HFFc6 (cell line): Measurements from ENCODE around the gene PAX4. TPM values are rescaled to one million over a fixed set of nuclear protein-coding genes. Genes with fewer than 3 reads are reported as not detected.
A peak's percentile ranks its signal among the peaks of the same experiment; 100 is the strongest.

ENCODE experiments used
- DNase-seq: peaks from one replicate; pipeline ENCODE4 v3.0.0-alpha.2; 2018
- H3K27ac Mint-ChIP-seq: 2 replicates; pipeline ENCODE4 v1.8.0; 2020; ENCODE audit warnings: mild to moderate bottlenecking, mixed read lengths
- H3K27me3 Mint-ChIP-seq: 2 replicates; pipeline ENCODE4 v1.8.0; 2021; ENCODE audit warnings: mild to moderate bottlenecking, moderate library complexity, mixed read lengths; ENCODE audit not compliant: insufficient read depth
- H3K36me3 Mint-ChIP-seq: 2 replicates; pipeline ENCODE4 v1.8.0; 2021; ENCODE audit warnings: low read depth, mixed read lengths
- H3K4me1 Mint-ChIP-seq: 2 replicates; pipeline ENCODE4 v1.8.0; 2020; ENCODE audit warnings: low read depth, mixed read lengths
- H3K4me3 Mint-ChIP-seq: 2 replicates; pipeline ENCODE4 v1.8.0; 2020; ENCODE audit warnings: mild to moderate bottlenecking, moderate library complexity, mixed read lengths
- H3K9me3 Mint-ChIP-seq: 2 replicates; pipeline ENCODE4 v1.8.0; 2020; ENCODE audit warnings: mild to moderate bottlenecking, mixed read lengths
- total RNA-seq, 6 experiments: library from RNA; stranded (reverse); fragmentation: NEBNext Ultra II Directional; extraction: Animal tissue kit (Norgen Biotek cat#: 25700); gene quantifications; 2 replicates in 1 of 6; 3 replicates in 5 of 6; pipeline ENCODE4 v1.2.3, GENCODE V29; 2021
- TF ChIP-seq, protein P1 (sequence below): fragments of 200-600 bp; sonication (generic); IDR thresholded peaks from 2 replicates; pipeline ENCODE4 v1.5.0; 2021; ENCODE audit warnings: antibody characterized with exemption, mild to moderate bottlenecking

PAX4 gene
- total RNA-seq, 6 experiments from 2014 or later = not detected

DNA sequence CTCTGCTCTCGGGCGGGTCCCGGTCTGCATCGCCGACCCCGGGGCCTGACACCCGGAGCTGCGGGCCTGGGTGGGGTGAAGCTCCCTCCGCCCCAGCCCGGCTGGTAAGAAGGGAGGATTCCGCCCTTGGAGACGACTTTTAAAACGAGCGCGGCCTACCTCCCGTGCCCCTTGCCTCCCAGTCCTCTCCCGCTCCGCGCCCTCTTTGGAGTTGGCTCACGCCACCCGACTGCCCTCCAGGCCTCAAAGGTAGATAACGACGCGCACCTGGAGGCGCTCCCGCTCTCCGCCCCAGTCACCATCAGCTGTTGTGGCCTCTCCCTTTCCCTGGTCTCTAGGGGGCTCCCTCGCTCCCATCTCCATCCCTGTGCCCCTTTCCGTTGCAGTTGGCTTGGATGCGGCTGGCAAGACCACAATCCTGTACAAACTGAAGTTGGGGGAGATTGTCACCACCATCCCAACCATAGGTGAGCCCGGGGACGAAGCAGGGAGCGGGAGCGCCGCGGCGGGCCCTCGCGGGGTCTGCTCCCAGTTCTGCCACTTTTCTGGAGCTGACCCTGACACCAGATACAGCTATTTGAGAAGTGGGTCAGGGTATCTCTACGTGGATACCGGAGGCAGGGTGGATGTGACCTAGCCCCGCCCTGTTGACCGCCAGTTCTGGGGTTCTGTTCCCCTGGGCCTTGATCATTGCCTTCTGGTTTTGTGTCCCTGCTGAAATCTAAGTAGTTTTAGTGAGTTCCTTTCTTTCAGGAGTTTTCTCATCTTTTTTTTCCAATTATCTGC lies 29.1 kb downstream of the PAX4 start:
- Mint-ChIP-seq H3K27me3 (peaks cover 3% of the 10 kb centered on the region), H3K36me3 (peaks cover 7% of the 10 kb centered on the region; the same call in 1 of the 2 replicates), H3K4me3 (peak overlapping the region; percentile 95), H3K27ac (peak overlapping the region; percentile 87), H3K4me1 (peaks cover 36% of the 10 kb centered on the region), H3K9me3 (no peaks in the 10 kb centered on the region)
- TF ChIP-seq, protein P1, sequence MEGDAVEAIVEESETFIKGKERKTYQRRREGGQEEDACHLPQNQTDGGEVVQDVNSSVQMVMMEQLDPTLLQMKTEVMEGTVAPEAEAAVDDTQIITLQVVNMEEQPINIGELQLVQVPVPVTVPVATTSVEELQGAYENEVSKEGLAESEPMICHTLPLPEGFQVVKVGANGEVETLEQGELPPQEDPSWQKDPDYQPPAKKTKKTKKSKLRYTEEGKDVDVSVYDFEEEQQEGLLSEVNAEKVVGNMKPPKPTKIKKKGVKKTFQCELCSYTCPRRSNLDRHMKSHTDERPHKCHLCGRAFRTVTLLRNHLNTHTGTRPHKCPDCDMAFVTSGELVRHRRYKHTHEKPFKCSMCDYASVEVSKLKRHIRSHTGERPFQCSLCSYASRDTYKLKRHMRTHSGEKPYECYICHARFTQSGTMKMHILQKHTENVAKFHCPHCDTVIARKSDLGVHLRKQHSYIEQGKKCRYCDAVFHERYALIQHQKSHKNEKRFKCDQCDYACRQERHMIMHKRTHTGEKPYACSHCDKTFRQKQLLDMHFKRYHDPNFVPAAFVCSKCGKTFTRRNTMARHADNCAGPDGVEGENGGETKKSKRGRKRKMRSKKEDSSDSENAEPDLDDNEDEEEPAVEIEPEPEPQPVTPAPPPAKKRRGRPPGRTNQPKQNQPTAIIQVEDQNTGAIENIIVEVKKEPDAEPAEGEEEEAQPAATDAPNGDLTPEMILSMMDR = peak; percentile 74
- peak; percentile 20 for DNase-seq

DNA sequence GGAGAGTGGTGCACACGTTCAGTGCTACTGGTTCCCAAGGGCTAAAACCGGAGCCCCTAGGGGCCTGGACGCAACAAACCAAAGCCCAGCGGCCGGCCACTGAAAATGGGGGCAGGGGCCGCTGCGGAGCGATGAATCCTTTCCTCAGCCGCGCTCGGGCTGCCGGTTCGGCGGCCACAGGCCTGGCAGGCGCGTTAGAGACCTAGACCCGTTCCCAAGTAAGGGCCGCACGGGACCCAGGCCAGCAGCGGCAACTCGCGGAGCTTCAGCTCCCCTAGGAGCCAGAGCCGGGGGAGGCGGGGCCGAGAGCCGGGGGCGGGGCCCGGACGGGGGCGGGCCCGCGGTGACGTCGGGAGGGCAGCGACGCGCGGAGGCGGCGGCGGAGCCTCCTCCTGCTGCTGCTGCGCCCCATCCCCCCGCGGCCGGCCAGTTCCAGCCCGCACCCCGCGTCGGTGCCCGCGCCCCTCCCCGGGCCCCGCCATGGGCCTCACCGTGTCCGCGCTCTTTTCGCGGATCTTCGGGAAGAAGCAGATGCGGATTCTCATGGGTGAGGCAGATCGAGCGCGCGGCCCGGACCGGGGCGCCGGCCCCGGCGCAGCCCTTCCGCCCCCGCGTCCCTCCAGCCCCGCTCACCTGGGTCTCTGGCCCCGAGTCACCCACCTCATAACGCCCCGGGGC lies 29.8 kb downstream of the PAX4 start, which contains the start of gene ARF5:
Gene ARF5, plus strand, starts transcription at position 393 of the 678 bp plus-strand sequence. Its CDS starts 88 bp downstream, at position 481.
- H3K4me1 Mint-ChIP-seq = peaks cover 44% of the 10 kb centered on the region
- peaks cover 8% of the 10 kb centered on the region; the same call in 1 of the 2 replicates for H3K36me3 Mint-ChIP-seq
- H3K9me3 Mint-ChIP-seq = no peaks in the 10 kb centered on the region
- TF ChIP-seq, protein P1 = no peak
- peak within 1 kb of the TSS; percentile 95 for H3K4me3 Mint-ChIP-seq
- peak; percentile 52 for DNase-seq
- peak within 1 kb of the TSS; percentile 87 for H3K27ac Mint-ChIP-seq
- peaks cover 3% of the 10 kb centered on the region for H3K27me3 Mint-ChIP-seq

DNA sequence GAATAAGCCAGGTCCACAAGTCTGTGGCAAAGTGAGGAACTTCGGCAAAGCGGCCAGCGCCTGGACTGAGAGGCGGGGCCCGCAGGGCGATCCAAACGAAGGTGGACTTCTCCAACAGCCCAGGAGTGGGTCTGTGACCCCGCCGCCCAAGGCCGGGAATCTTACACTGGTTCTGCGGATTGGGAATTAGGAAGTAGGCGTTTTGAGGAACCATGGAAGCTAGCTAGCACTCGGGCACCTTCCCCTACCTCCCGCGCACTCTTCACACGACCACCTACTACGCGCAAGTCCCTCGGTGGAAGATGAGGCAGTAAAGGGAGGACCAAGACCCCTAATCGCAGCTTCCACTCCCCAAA lies 30.3 kb downstream of the PAX4 start:
- Mint-ChIP-seq H3K4me1 (peaks cover 49% of the 10 kb centered on the region), H3K27ac (no peak overlapping the region), H3K4me3 (peak overlapping the region; percentile 73), H3K9me3 (no peaks in the 10 kb centered on the region), H3K27me3 (peaks cover 3% of the 10 kb centered on the region), H3K36me3 (peaks cover 13% of the 10 kb centered on the region; the same call in 1 of the 2 replicates)
- no peak for DNase-seq
- TF ChIP-seq, protein P1 = no peak

DNA sequence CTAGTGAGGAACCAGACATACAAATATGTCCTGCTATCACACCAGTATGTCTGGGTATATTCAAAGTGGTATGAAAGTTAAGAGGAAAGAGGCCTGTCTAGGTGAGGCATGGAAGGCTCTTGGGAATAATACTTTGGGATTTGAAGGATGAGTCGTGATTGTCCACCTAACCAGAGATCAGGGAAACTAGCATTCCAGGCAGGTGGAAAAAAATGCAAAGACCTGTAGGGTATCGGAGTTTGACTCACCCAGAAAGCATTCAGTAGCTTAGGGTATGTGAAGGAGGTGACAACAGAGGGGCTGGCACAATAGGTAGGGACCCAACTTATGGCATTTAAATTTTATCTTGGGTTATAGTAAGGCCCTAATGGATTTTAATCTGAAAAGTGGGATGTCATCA lies 31.6 kb downstream of the PAX4 start:
- Mint-ChIP-seq H3K27me3 (peaks cover 3% of the 10 kb centered on the region), H3K9me3 (no peaks in the 10 kb centered on the region), H3K27ac (no peak overlapping the region), H3K4me3 (no peak overlapping the region), H3K4me1 (peaks cover 61% of the 10 kb centered on the region), H3K36me3 (peaks cover 14% of the 10 kb centered on the region; the same call in 1 of the 2 replicates)
- DNase-seq = no peak
- TF ChIP-seq, protein P1 = no peak

DNA sequence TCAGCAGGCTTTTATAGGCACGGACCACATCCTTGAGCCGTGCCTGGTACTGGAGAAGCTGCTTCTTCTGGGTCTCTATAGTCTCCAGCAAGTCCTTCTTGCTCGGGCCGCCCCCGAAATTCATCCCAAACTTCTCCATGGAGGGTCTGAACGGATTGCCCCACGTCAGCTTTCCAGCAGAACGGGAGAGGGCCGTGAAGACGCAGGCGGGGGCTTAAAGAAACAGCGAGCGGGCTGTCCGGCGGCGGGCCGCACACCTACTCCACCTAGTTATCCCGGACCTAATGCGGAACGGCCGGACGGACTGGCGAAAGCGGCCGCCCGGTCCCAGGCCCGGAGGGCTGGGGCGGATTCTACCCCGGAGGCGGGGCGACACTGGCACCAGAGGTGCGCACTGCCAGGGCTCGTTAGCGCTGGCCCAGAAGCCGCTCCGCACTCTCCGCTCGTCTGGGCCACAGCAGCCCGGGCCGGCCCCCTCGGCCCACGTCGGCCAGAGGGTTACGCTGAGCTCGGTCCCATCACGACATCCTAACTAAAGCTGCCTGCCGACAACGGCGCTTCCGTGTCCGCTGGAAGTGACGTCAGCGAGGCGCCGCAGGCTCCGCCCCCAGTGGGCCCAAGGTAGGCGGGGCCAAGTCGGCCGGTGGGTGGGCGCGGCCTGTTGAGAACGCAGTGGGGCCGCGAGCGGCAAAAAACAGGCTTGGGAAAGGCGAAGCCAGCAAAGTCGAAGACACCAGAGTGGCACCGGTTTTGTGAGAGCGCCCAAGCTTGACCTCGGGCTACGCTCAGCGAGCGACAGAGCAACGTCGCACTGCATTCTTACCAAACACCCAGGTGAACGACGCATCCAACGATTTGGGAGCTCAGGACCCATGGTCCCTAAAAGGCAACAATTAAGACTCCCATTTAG lies 32.6 kb downstream of the PAX4 start, which contains the start of gene GCC1:
Gene GCC1, minus strand, starts transcription at position 553 of the 910 bp plus-strand sequence. Its CDS starts 414 bp downstream, at position 139.
- H3K27me3 Mint-ChIP-seq = peaks cover 3% of the 10 kb centered on the region
- H3K4me1 Mint-ChIP-seq = peaks cover 70% of the 10 kb centered on the region
- H3K9me3 Mint-ChIP-seq = no peaks in the 10 kb centered on the region
- H3K4me3 Mint-ChIP-seq = peak within 1 kb of the TSS; percentile 97
- H3K27ac Mint-ChIP-seq = peak within 1 kb of the TSS; percentile 87
- H3K36me3 Mint-ChIP-seq = peaks cover 14% of the 10 kb centered on the region; the same call in 1 of the 2 replicates
- TF ChIP-seq, protein P1 = no peak
- peak; percentile 83 for DNase-seq
